Activated T-helper 1 cell treated with Interleukin-2 at 50 U/mL for 16 hours (primary cell): Measurements from ENCODE around the gene HYCC1.
"Not testable (repeated sequence)": the region's sequence is repeated elsewhere in the genome, so short reads cannot be mapped to it uniquely, and the experiment has no call there.

Source experiments
- DNase-seq: peaks from one replicate; pipeline ENCODE4 v3.0.0-alpha.2; 2020; ENCODE audit warnings: low read depth

The HYCC1 gene

GRCh38 chr7:22983257-22983855 is 30.6 kb downstream of the HYCC1 start:
- no peak for DNase-seq

GRCh38 chr7:22980422-22980821 is 33.5 kb downstream of the HYCC1 start:
- DNase-seq: no peak

GRCh38 chr7:22979861-22980260 is 34.1 kb downstream of the HYCC1 start:
- DNase-seq: no peak

DNA sequence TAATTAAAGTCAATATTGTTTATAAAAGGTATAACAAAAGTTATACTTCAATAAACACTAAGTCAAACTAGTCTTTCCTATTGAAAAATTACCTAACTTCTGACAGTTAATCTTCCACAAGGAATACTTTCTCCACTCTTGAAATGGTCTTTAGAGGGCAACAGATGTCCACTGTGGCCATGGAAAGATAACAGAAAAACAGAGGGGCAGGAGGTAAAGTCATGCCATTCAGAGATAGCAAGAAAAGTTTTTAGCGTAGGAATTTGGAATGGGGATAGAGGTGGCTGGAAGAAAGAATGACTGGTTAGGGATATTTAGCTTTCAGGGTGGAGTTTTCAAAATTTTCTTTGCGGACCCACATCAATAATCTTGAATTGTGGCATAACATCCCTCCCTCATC is 34.7 kb downstream of the HYCC1 start:
- no peak for DNase-seq

DNA sequence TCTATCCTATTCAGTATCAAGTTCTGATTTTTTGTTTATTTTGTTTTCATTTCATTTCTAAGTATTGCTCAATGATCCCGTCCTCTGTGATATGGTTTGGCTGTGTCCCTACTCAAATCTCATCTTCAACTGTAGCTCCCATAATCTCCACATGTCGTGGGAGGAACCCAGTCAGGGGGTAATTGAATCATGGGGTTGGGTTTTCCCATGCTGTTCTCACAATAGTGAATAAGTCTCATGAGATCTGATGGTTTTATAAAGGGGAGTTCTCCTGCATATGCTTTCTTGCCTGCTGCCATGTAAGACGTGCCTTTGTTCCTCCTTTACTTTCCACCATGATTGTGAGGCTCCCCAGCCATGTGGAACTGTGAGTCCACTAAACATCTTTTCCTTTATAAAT is 39.3 kb downstream of the HYCC1 start:
- DNase-seq: not testable (repeated sequence)

DNA sequence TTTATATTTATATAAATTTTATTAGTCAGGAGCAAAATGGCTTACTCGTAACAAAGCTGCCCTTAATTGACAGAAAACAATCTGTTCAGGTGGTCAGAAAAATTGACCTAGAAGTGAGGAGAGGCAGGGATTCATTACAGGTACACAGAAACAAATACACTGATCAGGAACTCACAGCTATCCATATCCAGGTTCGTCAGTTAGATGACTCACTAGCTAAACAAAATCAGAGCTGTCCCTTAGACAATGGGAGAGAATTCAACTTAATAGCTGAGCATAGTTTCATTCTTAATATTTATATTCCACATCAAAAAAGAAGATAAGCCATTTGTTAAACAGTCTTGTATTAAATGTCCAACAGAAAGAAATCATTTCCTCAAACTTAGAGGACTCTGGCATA is 41.7 kb downstream of the HYCC1 start:
- no peak for DNase-seq

- no peak for DNase-seq
Observed at GRCh38 chr7:22969010-22969431, 44.9 kb downstream of the HYCC1 start.
